ENCODE measurements around the gene HMCN1. TPM values are rescaled to one million over a fixed set of nuclear protein-coding genes. Genes with fewer than 3 reads are reported as not detected.

Gene HMCN1
- total RNA-seq, 4 donors from 2014 or later = 11.6 to 95.9 (median 78.6) TPM

DNA sequence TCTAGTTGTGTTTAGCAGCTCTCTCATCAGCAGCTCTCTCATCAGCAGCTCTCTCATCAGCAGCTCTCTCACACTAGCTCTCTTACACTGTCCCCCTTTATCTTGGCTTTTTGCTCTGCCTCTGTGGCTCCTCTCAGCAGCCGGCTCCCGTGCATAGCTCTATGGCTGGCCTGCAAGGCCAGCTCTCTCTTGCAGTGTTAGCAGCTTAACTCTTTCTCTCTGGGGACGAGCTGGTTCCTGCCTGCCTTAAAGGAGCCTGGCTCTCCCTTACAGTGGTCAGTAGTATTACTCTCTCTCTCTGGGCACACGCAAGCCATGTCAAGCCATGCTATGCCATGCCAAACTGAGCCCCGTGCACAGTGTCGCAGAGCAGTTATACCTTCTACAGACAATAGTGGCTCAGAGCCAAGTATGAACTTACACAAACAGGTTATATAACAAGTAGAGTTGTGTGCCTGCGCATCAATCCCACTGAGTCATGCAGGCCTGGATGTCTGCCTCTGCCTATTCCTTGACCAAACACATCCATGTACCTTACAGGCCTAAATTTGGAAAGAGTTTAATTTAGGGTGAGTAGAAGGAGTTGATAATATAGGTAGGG is 345.0 kb downstream of the HMCN1 start:
- 84 to 100% methylated on average over 1 to 4 of the region's 7 CpGs for WGBS, 2 donors (ENCODE audit: low coverage in 1 of 2)
- H3K27ac ChIP-seq = no peak overlapping the region
- peaks cover 0 to 23% (median 0%) of the 10 kb centered on the region in 3 donors for H3K4me1 ChIP-seq
- no peaks in the 10 kb centered on the region for H3K27me3 ChIP-seq
- peaks cover 0 to 19% of the 10 kb centered on the region in 2 donors for H3K36me3 ChIP-seq
- H3K4me3 ChIP-seq = no peak overlapping the region
- H3K9me3 ChIP-seq = no peaks in the 10 kb centered on the region
- ATAC-seq = no peak
- TF ChIP-seq EP300 (IDR thresholded peaks at IDR 0.05) (no peak), POLR2AphosphoS5 (IDR thresholded peaks at IDR 0.05) (no peak), POLR2A (IDR thresholded peaks at IDR 0.05) (no peak)
- TF ChIP-seq, protein P1, sequence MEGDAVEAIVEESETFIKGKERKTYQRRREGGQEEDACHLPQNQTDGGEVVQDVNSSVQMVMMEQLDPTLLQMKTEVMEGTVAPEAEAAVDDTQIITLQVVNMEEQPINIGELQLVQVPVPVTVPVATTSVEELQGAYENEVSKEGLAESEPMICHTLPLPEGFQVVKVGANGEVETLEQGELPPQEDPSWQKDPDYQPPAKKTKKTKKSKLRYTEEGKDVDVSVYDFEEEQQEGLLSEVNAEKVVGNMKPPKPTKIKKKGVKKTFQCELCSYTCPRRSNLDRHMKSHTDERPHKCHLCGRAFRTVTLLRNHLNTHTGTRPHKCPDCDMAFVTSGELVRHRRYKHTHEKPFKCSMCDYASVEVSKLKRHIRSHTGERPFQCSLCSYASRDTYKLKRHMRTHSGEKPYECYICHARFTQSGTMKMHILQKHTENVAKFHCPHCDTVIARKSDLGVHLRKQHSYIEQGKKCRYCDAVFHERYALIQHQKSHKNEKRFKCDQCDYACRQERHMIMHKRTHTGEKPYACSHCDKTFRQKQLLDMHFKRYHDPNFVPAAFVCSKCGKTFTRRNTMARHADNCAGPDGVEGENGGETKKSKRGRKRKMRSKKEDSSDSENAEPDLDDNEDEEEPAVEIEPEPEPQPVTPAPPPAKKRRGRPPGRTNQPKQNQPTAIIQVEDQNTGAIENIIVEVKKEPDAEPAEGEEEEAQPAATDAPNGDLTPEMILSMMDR (IDR thresholded peaks at IDR 0.05) = no peak

DNA sequence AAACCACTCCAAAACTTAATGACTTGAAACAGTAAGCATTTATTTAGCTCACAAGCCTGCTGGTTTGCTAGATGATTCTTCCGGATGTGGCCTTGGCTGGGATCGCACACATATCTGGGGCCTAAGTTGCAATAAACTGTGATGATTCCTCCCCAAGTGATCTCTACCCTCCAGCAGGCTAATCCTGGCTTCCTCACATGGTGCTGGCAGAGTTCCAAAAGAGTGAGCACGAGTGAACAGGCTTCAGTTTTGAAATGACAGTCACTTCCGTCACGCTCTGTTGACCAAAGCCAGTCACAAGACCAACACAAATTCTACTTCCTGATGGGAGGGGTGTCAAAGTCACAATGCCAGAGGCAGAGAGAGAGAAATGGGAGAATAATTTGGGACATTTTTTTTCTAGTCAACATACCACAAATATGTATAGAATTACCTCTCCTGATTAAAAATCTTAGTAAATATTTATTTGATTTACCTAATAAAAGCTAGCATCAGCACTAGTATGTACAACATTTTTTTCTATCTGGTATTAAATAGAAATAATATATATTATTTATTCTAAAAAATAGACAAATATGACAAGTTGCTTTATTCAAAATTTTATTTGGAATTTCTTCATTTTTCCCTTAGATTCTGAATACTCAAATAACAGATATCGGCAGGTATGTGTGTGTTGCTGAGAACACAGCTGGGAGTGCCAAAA is 348.2 kb downstream of the HMCN1 start:
- 66 to 81% methylated on average over 2 to 6 of the region's 6 CpGs for WGBS, 2 donors (ENCODE audit: low coverage in 1 of 2)
- TF ChIP-seq, protein P1 (IDR thresholded peaks at IDR 0.05) = no peak
- TF ChIP-seq EP300 (IDR thresholded peaks at IDR 0.05) (no peak), POLR2AphosphoS5 (IDR thresholded peaks at IDR 0.05) (no peak), POLR2A (IDR thresholded peaks at IDR 0.05) (no peak)
- H3K27ac ChIP-seq = peak overlapping the region in 2 of 4 donors; percentile 0 to 29

DNA sequence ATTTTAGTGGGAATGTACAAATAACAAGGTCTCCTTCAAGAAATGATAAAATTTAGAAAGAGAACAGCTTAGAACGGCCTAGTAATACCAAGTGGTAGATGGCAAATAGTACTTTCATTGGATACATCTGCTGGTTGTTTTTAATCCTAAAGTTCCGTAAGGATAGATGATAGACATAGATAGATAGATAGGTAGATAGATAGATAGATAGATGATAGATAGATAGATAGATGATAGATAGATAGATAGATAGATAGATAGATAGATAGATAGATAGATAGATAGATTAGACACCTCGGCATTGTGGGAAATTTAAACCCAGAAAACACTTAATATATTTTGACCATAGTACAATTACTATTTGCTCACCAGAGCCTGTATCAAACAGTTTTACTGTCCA is 352.4 kb downstream of the HMCN1 start:
- Histone ChIP-seq H3K9me3 (no peaks in the 10 kb centered on the region), H3K4me1 (peaks cover 0 to 5% (median 0%) of the 10 kb centered on the region in 3 donors), H3K27ac (no peak overlapping the region), H3K36me3 (peaks cover 0 to 49% of the 10 kb centered on the region in 2 donors), H3K4me3 (no peak overlapping the region), H3K27me3 (no peaks in the 10 kb centered on the region)
- ATAC-seq = no peak
- 97 to 100% methylated on average over 1 to 3 of the region's 3 CpGs for WGBS, 2 donors (ENCODE audit: low coverage in 1 of 2)
- TF ChIP-seq, protein P1 (IDR thresholded peaks at IDR 0.05) = no peak
- TF ChIP-seq EP300 (IDR thresholded peaks at IDR 0.05) (no peak), POLR2A (IDR thresholded peaks at IDR 0.05) (no peak), POLR2AphosphoS5 (IDR thresholded peaks at IDR 0.05) (no peak)

More for the DNA sequence above, 348.2 kb downstream of the HMCN1 start:
- Histone ChIP-seq H3K4me3 (no peak overlapping the region), H3K4me1 (peaks cover 0 to 6% (median 0%) of the 10 kb centered on the region in 3 donors), H3K36me3 (peaks cover 0 to 46% of the 10 kb centered on the region in 2 donors), H3K27me3 (no peaks in the 10 kb centered on the region), H3K9me3 (no peaks in the 10 kb centered on the region)
- peak; percentile 76 for ATAC-seq

DNA sequence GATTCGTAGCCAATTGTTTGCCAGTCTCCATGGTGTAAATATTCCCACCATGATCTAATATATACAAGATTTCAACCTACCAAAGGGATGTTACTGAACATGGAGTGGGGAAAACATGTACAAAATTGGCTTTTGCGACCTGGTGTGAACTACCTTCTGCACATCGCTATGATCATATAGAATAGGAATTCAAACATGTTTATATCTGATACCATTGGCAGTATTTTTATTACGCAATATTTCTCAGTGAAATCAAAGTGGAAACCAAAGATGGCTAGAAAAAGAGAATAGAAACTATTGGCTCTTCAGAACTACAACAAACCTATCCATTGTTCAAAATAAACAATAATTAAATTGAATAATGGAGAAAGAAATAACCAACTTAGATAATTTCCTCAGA is 355.7 kb downstream of the HMCN1 start:
- Histone ChIP-seq H3K36me3 (peaks cover 0 to 45% of the 10 kb centered on the region in 2 donors), H3K4me1 (peaks cover 0 to 6% (median 0%) of the 10 kb centered on the region in 3 donors), H3K27ac (no peak overlapping the region), H3K9me3 (no peaks in the 10 kb centered on the region), H3K27me3 (no peaks in the 10 kb centered on the region), H3K4me3 (no peak overlapping the region)
- ATAC-seq = no peak
- 95% methylated on average over 4 of the region's 4 CpGs for WGBS, 2 donors (ENCODE audit: low coverage in 1 of 2)
- TF ChIP-seq EP300 (IDR thresholded peaks at IDR 0.05) (no peak), POLR2A (IDR thresholded peaks at IDR 0.05) (no peak), POLR2AphosphoS5 (IDR thresholded peaks at IDR 0.05) (no peak)
- TF ChIP-seq, protein P1 (IDR thresholded peaks at IDR 0.05) = no peak
